Fibroblast of lung (primary cell): ENCODE results near the gene SRRM1. TPM values are rescaled to one million over a fixed set of nuclear protein-coding genes. Genes with fewer than 3 reads are reported as not detected.

ENCODE experiments used
- DNase-seq, 2 donors: peaks; one replicate each; pipeline versions ENCODE4 v3.0.0 to v3.0.0-alpha.2; 2010; ENCODE audit warnings: low read depth in 2 of 2
- H2AFZ ChIP-seq: 2 replicates; pipeline ENCODE4 v1.5.1; 2012; ENCODE audit warnings: low read length, control low read depth, inconsistent platforms
- H3K27ac ChIP-seq: 2 replicates; pipeline ENCODE4 v1.5.1; 2011; ENCODE audit warnings: low read length, control low read depth; ENCODE audit not compliant: insufficient read depth
- H3K27me3 ChIP-seq: 2 replicates; pipeline ENCODE4 v1.5.1; 2011; ENCODE audit warnings: mild to moderate bottlenecking, low read length; ENCODE audit not compliant: control insufficient read depth, insufficient read depth
- H3K36me3 ChIP-seq: 2 replicates; pipeline ENCODE4 v1.5.1; 2011; ENCODE audit warnings: low read length; ENCODE audit not compliant: control insufficient read depth, insufficient read depth
- H3K4me1 ChIP-seq: 2 replicates; pipeline ENCODE4 v1.5.1; 2011; ENCODE audit warnings: low read length; ENCODE audit not compliant: control insufficient read depth, insufficient read depth; ENCODE audit errors: extremely low read depth
- H3K4me2 ChIP-seq: 2 replicates; pipeline ENCODE4 v1.5.1; 2011; ENCODE audit warnings: low read length, control low read depth; ENCODE audit not compliant: insufficient read depth; ENCODE audit errors: extremely low read depth
- H3K4me3 ChIP-seq, 4 experiments: fragments of 200-600 bp in 1 of 4; sonication (generic) in 1 of 4; replicated peaks in 1 of 4; 2 replicates each; pipeline ENCODE4 v1.5.1; 2011 to 2016; ENCODE audit warnings: low read length in 4 of 4, low read depth in 3 of 4, mild to moderate bottlenecking in 3 of 4, control low read depth in 2 of 4, inconsistent platforms in 1 of 4, mixed read lengths in 1 of 4; ENCODE audit not compliant: insufficient read depth in 1 of 4; ENCODE audit errors: control extremely low read depth in 1 of 4
- H3K79me2 ChIP-seq: 2 replicates; pipeline ENCODE4 v1.5.1; 2012; ENCODE audit warnings: mild to moderate bottlenecking, low read length, inconsistent platforms; ENCODE audit not compliant: control insufficient read depth, insufficient read depth
- H3K9ac ChIP-seq: 2 replicates; pipeline ENCODE4 v1.5.1; 2011; ENCODE audit warnings: mild to moderate bottlenecking, low read length, control low read depth; ENCODE audit not compliant: insufficient read depth
- H3K9me3 ChIP-seq: 2 replicates; pipeline ENCODE4 v1.5.1; 2012; ENCODE audit warnings: low read depth, low read length; ENCODE audit not compliant: control insufficient read depth, insufficient read depth
- H4K20me1 ChIP-seq: 2 replicates; pipeline ENCODE4 v1.5.1; 2011; ENCODE audit warnings: low read length; ENCODE audit not compliant: control insufficient read depth, insufficient read depth; ENCODE audit errors: extremely low read depth
- EZH2 ChIP-seq: IDR thresholded peaks from 2 replicates; pipeline ENCODE4 v1.5.1; 2012; ENCODE audit warnings: low read length, control low read depth, mild to moderate bottlenecking; ENCODE audit errors: missing control alignments
- polyA plus RNA-seq, 2 donors: library from polyadenylated mRNA; depleted of rRNA in 1 of 2; stranded (reverse) in 1 of 2; unstranded in 1 of 2; fragments of >200 nt; gene quantifications; 2 replicates each; pipeline ENCODE4 v1.2.1, GENCODE V29; 2011 to 2012; ENCODE audit warnings: missing spikeins in 1 of 2
- total RNA-seq: library from RNA; depleted of rRNA; stranded (reverse); fragments of >200 nt; gene quantifications from 2 replicates; pipeline ENCODE4 v1.2.1, GENCODE V29; 2014
- TF ChIP-seq, protein P1 (sequence below), 2 donors: IDR thresholded peaks in 1 of 2; conservative IDR thresholded peaks in 1 of 2; 1 replicate in 1 of 2; 2 replicates in 1 of 2; pipeline ENCODE4 v1.5.1; 2011 to 2012; ENCODE audit warnings: low read length in 2 of 2, control low read depth in 1 of 2, inconsistent platforms in 1 of 2, low read depth in 1 of 2, mild to moderate bottlenecking in 1 of 2

SRRM1 gene
- total and polyA plus RNA-seq, 2 donors (not counting 1 experiment from before 2014, with no cell fraction given), result 30.7 to 55.8 TPM

DNA sequence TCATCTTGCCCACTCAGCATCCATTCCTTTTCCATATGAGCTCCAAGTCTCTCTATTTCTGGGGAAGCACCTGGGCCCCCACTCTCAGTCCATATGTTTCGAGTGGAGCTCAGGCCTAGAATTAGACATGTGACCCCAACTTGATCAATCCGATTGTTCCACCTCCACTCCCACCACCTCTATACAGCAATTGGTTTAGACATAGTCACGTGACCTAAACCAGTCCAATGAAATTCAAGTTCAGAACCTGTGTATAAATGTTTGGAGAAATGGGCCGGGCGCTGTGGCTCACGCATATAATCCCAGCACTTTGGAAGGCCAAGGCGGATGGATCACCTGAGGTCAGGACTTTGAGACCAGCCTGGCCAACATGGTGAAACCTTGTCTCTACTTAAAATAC lies 72.6 kb downstream of the SRRM1 start:
- Histone ChIP-seq H3K27ac (no peak overlapping the region), H3K4me1 (peaks cover 14% of the 10 kb centered on the region), H3K4me3 (no peak overlapping the region), H3K4me2 (no peak overlapping the region), H2AFZ (no peak overlapping the region), H3K36me3 (no peaks in the 10 kb centered on the region), H3K79me2 (no peaks in the 10 kb centered on the region), H3K9me3 (no peaks in the 10 kb centered on the region), H3K9ac (no peak overlapping the region), H3K27me3 (no peaks in the 10 kb centered on the region), H4K20me1 (no peaks in the 10 kb centered on the region)
- DNase-seq, result no peak
- TF ChIP-seq, protein P1, sequence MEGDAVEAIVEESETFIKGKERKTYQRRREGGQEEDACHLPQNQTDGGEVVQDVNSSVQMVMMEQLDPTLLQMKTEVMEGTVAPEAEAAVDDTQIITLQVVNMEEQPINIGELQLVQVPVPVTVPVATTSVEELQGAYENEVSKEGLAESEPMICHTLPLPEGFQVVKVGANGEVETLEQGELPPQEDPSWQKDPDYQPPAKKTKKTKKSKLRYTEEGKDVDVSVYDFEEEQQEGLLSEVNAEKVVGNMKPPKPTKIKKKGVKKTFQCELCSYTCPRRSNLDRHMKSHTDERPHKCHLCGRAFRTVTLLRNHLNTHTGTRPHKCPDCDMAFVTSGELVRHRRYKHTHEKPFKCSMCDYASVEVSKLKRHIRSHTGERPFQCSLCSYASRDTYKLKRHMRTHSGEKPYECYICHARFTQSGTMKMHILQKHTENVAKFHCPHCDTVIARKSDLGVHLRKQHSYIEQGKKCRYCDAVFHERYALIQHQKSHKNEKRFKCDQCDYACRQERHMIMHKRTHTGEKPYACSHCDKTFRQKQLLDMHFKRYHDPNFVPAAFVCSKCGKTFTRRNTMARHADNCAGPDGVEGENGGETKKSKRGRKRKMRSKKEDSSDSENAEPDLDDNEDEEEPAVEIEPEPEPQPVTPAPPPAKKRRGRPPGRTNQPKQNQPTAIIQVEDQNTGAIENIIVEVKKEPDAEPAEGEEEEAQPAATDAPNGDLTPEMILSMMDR (conservative IDR thresholded peaks at IDR 0.05 in 1 of 2, IDR thresholded peaks at IDR 0.05 in 1 of 2; ENCODE audit: low read depth in 1 of 2, low read length in 2 of 2), result no peak
- TF ChIP-seq EZH2, result no peak

DNA sequence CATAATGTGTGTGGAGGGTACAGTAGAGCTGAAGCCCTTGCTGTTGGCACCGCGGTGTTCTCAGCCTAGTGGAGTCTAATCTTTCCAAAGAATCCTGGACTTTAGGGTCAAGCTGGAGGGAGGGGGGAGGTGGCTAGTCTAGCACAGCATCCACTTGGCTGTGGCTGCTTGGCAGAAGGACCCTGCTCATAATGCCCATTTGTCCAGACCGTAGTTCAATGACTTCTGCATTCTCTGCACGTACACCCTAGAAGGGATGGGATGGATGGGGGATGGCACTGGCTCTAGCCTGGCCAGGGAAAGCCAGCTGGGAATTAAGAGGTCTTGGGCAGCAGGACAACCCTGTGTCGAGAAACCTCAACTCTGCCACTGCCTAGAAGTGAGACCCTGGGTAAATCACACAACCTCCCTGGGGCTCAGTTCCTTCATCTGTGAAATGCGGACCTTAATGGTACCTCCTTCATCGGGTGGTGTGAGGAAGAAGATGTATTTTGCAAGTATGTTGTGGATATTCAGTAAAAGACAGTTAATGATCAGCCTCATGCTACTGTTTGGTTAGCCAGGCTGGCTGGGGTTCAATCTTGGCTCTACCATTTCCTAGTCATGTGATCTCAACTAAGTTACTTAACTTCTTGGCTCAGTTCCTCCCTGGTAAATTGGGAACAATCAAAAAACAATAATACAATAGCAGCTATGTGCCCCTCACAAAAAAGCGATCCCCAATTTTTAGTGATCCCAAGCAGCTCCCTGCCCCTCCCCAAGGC lies 75.0 kb downstream of the SRRM1 start:
- no peak overlapping the region for H2AFZ ChIP-seq
- H4K20me1 ChIP-seq, result no peaks in the 10 kb centered on the region
- peak in 1 of 2 donors; percentile 9 for DNase-seq
- no peaks in the 10 kb centered on the region for H3K36me3 ChIP-seq
- H3K27ac ChIP-seq, result no peak overlapping the region
- no peaks in the 10 kb centered on the region for H3K79me2 ChIP-seq
- no peaks in the 10 kb centered on the region for H3K27me3 ChIP-seq
- H3K4me3 ChIP-seq, result no peak overlapping the region
- no peaks in the 10 kb centered on the region for H3K9me3 ChIP-seq
- H3K4me2 ChIP-seq, result no peak overlapping the region
- H3K9ac ChIP-seq, result no peak overlapping the region
- TF ChIP-seq, protein P1 (conservative IDR thresholded peaks at IDR 0.05 in 1 of 2, IDR thresholded peaks at IDR 0.05 in 1 of 2; ENCODE audit: low read depth in 1 of 2, low read length in 2 of 2), result no peak
- TF ChIP-seq EZH2, result no peak
- peaks cover 9% of the 10 kb centered on the region for H3K4me1 ChIP-seq

GRCh38 chr1:24720152-24720551 lies 77.0 kb downstream of the SRRM1 start:
- Histone ChIP-seq H3K9me3 (no peaks in the 10 kb centered on the region), H3K36me3 (no peaks in the 10 kb centered on the region), H3K4me1 (peaks cover 13% of the 10 kb centered on the region), H2AFZ (peak overlapping the region; percentile 38), H3K27ac (peak overlapping the region; percentile 87), H3K27me3 (no peaks in the 10 kb centered on the region), H3K79me2 (no peaks in the 10 kb centered on the region), H3K9ac (no peak overlapping the region), H3K4me3 (no peak overlapping the region), H3K4me2 (peak overlapping the region; percentile 41), H4K20me1 (no peaks in the 10 kb centered on the region)
- peak; percentile 85 to 90 for DNase-seq
- no peak for TF ChIP-seq EZH2
- TF ChIP-seq, protein P1 (conservative IDR thresholded peaks at IDR 0.05 in 1 of 2, IDR thresholded peaks at IDR 0.05 in 1 of 2; ENCODE audit: low read depth in 1 of 2, low read length in 2 of 2), result no peak
